WERI-Rb-1 (cell line): ENCODE results near the gene PIGA.

Experiments used
- DNase-seq: peaks from one replicate; pipeline ENCODE4 v3.0.0-alpha.2; 2020
- H3K27ac ChIP-seq: fragments of 250-450 bp; sonication (Bioruptor Pico); 2 replicates; pipeline ENCODE4 v1.5.1; 2020; ENCODE audit warnings: mild to moderate bottlenecking, moderate library complexity
- H3K27me3 ChIP-seq: fragments of 250-450 bp; sonication (Bioruptor Pico); 2 replicates; pipeline ENCODE4 v1.5.1; 2021; ENCODE audit warnings: mild to moderate bottlenecking, low read depth, moderate library complexity; ENCODE audit not compliant: insufficient read depth, severe bottlenecking
- H3K36me3 ChIP-seq: fragments of 250-450 bp; sonication (Bioruptor Pico); 2 replicates; pipeline ENCODE4 v1.5.1; 2020; ENCODE audit warnings: mild to moderate bottlenecking, moderate library complexity
- H3K4me3 ChIP-seq: 2 replicates; pipeline ENCODE4 v1.5.1; 2011; ENCODE audit warnings: low read depth, mild to moderate bottlenecking, control low read depth, low read length
- H3K9me3 ChIP-seq: fragments of 250-450 bp; sonication (Bioruptor Pico); 2 replicates; pipeline ENCODE4 v1.5.1; 2021; ENCODE audit warnings: mild to moderate bottlenecking, moderate library complexity; ENCODE audit not compliant: severe bottlenecking
- CTCF ChIP-seq: IDR thresholded peaks from 2 replicates; pipeline ENCODE4 v1.5.1; 2011; ENCODE audit warnings: low read depth, mild to moderate bottlenecking, control low read depth, inconsistent platforms, low read length

Gene PIGA

GRCh38 chrX:15301924-15302323, 33.4 kb downstream of the PIGA start:
- TF ChIP-seq CTCF, result no peak
- no peak for DNase-seq

DNA sequence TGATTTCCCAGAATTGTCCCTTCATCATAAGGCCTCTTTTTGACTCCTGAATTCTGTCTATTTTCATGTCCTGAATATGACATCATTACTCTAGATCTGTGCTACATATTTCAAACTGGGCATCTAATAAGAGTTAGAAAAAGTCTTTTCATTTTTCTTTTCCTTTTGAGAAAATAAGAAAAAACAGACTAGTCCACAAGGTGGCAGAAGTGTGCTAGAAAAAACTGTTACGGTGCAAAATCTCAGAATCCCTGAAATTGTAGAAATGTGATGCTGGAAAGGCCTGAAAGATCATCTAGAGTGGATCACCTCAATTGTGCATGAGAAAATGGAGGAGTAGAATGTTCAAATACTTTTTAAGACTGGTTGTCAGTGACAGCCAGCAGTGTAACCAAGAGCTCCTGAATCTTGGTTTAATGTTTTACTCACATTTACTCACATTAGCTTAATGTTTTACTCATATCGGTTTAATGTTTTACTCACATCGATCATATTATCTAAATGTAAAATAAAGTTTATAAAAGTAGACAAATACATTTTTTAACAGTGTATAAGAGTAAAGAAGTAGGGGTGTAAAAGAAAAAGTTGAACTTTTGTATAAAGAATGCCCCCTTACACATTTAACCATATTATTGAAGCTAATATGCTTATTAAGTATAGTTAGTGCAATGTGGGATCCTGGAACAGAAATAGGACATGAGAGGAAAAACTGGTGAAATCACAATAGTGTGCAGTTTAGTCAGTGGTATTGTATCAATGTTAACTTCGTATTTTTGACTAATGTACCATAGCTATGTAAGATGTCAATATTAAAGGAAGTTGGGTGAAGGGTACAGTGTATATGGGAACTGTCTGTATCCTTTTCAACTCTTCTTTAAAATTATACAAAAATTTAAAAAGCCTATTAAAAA, 35.1 kb downstream of the PIGA start:
- H3K36me3 ChIP-seq, result no peaks in the 10 kb centered on the region
- no peak overlapping the region for H3K27ac ChIP-seq
- H3K4me3 ChIP-seq, result no peak overlapping the region
- peaks cover 24% of the 10 kb centered on the region for H3K27me3 ChIP-seq
- 0 out of 2 replicates have a peak, but pooled peaks have one; percentile 17 for TF ChIP-seq CTCF
- H3K9me3 ChIP-seq, result no peaks in the 10 kb centered on the region
- no peak for DNase-seq

More at GRCh38 chrX:15301924-15302323, 33.4 kb downstream of the PIGA start:
- Histone ChIP-seq H3K4me3 (no peak overlapping the region), H3K27me3 (peaks cover 25% of the 10 kb centered on the region), H3K36me3 (no peaks in the 10 kb centered on the region), H3K9me3 (no peaks in the 10 kb centered on the region), H3K27ac (no peak overlapping the region)

DNA sequence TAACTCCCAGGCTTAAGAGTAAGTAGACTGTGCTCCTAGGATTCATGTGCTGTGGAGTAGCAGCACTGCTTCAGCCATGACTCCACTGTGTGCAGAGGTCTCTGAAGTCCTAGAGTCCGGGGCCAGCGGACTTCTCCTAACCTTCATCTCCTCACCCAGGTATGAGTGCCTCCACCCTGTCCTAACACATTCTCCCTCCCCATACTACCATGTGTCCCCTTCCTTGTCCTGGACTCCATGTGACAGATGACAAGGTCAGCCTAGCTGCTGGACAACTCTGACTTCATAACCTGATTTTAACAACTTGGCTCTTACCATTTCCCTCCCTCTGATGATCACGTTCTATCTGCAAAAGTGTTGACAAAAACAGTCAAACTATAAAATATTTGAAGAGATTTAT, 36.5 kb downstream of the PIGA start:
- no peak for TF ChIP-seq CTCF
- Histone ChIP-seq H3K27ac (no peak overlapping the region), H3K27me3 (peaks cover 24% of the 10 kb centered on the region), H3K36me3 (no peaks in the 10 kb centered on the region), H3K4me3 (no peak overlapping the region), H3K9me3 (no peaks in the 10 kb centered on the region)
- DNase-seq, result no peak

DNA sequence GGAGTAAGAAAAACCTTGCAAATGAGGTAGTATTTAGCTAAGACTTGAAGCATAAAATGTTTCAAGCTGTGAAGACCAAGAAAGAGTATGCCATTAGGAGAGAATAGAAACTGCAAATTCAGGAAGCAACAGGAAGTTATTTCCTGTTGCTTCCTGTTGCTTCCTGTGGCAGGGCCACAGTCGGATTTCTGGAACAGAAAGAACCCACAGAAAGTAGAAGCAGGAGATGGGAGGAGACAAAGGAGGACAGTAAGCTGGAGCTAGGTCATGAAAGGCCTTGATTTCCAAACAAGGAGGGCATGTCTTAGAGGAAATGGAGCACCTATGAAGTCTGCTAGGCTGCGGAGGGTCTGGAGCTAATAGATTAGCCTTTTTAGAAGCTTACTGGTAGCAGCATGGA, 37.1 kb downstream of the PIGA start:
- Histone ChIP-seq H3K36me3 (no peaks in the 10 kb centered on the region), H3K9me3 (no peaks in the 10 kb centered on the region), H3K4me3 (no peak overlapping the region), H3K27me3 (peaks cover 24% of the 10 kb centered on the region), H3K27ac (no peak overlapping the region)
- DNase-seq, result no peak
- TF ChIP-seq CTCF, result no peak

GRCh38 chrX:15293451-15293850, 41.9 kb downstream of the PIGA start:
- Histone ChIP-seq H3K27ac (no peak overlapping the region), H3K4me3 (no peak overlapping the region), H3K27me3 (peaks cover 27% of the 10 kb centered on the region), H3K36me3 (no peaks in the 10 kb centered on the region), H3K9me3 (no peaks in the 10 kb centered on the region)
- no peak for DNase-seq
- TF ChIP-seq CTCF, result no peak
